Posterior vena cava (tissue), 2 donors: ENCODE results near the gene MLF2. TPM values are rescaled to one million over a fixed set of nuclear protein-coding genes. Genes with fewer than 3 reads are reported as not detected.

Experiments
- DNase-seq: peaks from one replicate; pipeline ENCODE4 v3.0.0-alpha.2; 2020; ENCODE audit warnings: low spot score
- intact Hi-C, 2 donors: fragments of 100-400 bp; cut with DNase I; formaldehyde crosslinking; loops; one replicate each; pipeline versions ENCODE4 v1.14.1 to v1.14.2; 2022 to 2023
- long read RNA-seq, 2 donors: library from polyadenylated mRNA; unstranded; transcript quantifications; one replicate each; pipeline ENCODE4 v2.0.0, GENCODE V29; 2020 to 2021
- total RNA-seq, 2 donors: library from RNA; stranded (reverse); fragmentation: NEBNext Ultra II Directional; extraction: Animal tissue kit (Norgen Biotek cat#: 25700); gene quantifications; one replicate each; pipeline ENCODE4 v1.2.1, GENCODE V29; 2021
- donor health status: DM: yes; HTN: yes; CAD: no.
- donor health status: DM: yes; HTN: yes; CAD: no.

MLF2 gene, protein sequence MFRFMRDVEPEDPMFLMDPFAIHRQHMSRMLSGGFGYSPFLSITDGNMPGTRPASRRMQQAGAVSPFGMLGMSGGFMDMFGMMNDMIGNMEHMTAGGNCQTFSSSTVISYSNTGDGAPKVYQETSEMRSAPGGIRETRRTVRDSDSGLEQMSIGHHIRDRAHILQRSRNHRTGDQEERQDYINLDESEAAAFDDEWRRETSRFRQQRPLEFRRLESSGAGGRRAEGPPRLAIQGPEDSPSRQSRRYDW
- total RNA-seq = 100 to 1,000 TPM; 106 to 145 TPM
- long read RNA-seq, donor 1, transcript MLF2-201 (9 exons, 1,969 nt) = major isoform, 46 of 56 reads
- long read RNA-seq, donor 1, partial matches to known transcripts = 9 of 56 reads
- long read RNA-seq, donor 1, other reads (novel, unspliced or antisense) = 1 of 56 reads
- long read RNA-seq, donor 2, transcript MLF2-201 (9 exons, 1,969 nt) = major isoform, 368 of 391 reads
- long read RNA-seq, donor 2, partial matches to known transcripts = 14 of 391 reads
- long read RNA-seq, donor 2, other reads (novel, unspliced or antisense) = 8 of 391 reads

DNA sequence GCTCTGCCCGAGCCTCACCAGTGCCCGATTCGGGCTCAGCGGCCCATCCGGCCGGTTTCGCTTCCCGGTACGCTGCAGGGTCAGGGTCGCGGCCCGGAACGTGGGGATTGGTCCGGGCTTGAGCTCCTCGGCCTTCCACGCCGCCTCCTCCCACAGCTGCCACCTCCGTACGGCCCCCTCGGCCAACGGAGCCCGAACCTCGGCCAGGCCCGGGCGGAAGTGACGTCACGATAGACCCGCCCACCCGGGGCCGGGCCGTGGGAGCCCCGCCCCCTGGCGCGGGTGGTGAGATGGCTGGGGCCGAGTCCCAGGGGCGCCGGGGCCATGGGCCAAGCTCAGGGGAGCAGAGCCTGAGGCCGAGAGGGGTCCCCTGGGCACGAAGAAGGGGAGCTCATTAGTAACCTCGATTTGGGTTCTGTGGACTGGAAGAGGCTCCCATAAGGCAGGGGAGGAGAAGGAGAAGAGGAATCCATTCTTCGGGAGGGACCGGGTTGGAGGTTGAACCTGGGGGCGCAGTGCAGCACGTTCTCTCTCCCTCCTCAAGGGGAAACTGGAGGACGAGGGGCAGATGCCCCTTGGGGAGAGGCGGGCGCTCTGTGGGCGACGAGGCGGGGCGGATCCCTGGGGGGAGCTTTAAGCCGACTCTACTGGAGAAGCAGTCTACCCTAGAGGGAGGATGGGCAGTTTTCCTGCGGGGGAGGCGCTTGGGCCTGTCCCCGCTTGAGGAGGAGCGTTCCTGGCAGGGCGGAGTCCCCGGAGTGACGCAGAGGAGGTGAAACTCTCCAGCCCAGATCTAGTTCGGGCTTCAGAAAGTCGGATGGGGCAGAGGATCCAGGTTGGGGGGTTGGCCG lies at the start of gene MLF2:
Gene MLF2 (minus strand): TSS at position 221 of the 851 bp plus-strand sequence. CDS start 807 bp downstream, outside the sequence.
- intact Hi-C loops = loop anchor here in 1 of 2 donors (2.0 kb wide), 1 partner anchor 26 kb away; no protein-coding TSS in a partner anchor
- peak; percentile 99 for DNase-seq

DNA sequence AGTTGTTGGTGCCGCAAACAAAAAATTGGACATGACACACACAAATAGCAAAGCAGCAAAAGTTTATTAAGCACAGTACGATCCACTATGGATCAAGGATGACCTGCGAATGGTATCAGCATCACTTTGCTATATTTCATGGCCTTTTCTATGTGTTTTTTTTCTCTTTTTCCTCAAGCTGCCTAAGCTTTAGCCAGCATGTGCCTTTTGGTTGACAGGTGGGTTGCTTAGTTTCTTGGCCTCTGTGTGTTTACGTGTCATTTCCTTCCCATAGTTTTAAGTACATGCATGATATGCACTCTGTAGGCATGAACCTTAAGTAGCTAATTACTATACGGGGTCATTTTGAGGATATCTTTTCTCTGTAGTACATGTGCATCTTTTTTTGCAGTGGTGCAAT lies 46.2 kb upstream of the MLF2 start:
- intact Hi-C loops = no loop called here
- no peak for DNase-seq

DNA sequence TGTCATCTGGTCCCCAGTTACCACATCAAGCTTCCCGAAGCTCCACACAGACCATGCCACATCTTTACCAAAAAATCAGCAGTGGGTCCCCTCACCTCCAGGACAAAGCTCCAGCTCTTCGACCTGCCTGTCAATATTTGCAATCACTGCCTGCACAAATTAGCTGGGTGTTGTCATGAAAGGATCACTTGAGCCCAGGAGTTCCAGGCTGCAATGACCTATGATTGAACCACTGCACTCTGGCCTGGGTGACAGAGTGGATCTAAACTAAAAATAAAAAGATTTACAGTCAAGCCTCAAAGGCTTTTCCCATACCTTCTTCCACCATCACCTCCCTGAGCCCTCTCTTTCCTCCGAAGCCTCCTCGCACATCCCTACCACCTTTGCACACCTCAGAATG lies 43.6 kb upstream of the MLF2 start:
- intact Hi-C loops = no loop called here

DNA sequence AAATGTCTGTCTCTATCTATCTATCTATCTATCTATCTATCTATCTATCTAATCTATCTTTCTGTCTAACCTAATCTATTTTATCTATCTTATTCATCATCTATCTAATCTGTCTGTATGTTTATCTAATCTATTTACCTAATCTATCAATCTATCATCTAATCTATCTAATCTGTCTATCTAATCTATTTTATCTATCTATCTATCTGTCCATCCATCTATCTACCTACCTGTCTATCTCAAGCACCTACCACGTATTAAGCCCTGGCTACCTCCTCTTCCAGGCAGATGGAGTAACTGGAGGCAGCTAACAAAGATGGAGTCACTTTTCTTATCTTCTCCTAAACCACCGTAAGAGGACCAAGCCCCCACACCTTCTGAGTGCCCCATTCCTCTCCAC lies 42.1 kb upstream of the MLF2 start:
- DNase-seq = no peak
- intact Hi-C loops = no loop called here

More for the DNA sequence above, 43.6 kb upstream of the MLF2 start:
- DNase-seq = no peak

DNA sequence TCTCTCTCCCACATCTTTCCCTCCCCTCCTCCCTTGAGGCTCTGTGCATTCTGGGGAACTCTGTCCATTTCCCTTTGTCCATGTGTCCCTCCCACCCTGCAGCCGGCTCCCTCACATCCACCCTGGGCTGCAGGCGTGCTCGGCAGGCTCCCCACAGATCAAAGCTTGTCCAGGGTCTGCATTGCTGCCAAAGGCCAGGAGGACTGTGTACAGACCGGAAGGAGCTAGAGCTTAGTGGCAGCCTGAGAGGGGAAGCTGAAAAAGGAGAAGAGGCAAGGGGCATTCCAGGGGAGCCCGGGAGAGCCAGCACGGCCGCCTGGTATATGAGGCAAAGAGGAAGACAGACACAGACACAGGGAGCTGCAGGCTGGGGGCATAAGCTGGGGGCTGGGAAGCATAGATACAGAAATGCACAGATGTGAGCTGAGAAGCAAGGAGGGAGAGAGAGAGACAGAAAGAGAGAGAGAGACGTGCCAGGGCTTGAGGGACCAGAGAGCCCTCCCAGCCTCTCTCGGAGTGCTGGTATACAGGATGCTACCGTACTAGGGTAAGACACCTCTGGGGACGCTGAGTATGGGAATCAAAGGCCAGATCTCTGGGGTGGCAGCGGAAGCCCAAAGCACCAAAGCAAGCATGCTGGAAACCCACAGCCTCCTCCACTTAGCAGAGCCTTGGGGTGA lies 39.7 kb upstream of the MLF2 start:
- no peak for DNase-seq
- intact Hi-C loops = no loop called here

DNA sequence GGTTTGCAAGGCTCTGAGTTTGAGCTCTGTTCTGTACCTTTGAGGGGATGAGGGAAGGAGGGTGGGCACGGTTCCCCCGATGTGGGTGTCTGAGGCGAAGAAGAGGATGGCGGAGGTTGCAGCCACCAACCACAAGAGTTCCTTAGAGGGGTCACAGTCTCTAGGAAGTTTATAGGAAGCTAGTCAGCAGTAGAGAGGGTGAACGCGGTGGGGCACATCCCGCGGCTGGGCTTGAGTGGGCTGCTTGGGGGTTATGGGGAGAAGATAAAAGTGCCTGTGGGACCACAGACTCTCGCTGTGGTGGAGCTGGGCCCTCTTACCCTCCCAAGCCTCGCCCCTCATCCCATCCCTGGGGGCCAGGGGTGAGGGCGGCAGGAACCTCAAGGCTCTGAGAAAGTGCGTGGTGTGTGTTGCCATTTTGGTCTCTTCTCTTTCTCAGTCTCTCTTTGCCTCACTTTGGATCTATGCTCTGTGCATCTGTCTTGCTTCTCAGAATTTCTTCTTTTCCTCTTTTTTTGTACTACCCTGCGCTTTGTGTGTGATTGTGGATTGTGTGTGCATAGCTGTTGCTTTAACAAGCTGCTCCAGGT lies 39.1 kb upstream of the MLF2 start:
- DNase-seq = no peak
- intact Hi-C loops = no loop called here

DNA sequence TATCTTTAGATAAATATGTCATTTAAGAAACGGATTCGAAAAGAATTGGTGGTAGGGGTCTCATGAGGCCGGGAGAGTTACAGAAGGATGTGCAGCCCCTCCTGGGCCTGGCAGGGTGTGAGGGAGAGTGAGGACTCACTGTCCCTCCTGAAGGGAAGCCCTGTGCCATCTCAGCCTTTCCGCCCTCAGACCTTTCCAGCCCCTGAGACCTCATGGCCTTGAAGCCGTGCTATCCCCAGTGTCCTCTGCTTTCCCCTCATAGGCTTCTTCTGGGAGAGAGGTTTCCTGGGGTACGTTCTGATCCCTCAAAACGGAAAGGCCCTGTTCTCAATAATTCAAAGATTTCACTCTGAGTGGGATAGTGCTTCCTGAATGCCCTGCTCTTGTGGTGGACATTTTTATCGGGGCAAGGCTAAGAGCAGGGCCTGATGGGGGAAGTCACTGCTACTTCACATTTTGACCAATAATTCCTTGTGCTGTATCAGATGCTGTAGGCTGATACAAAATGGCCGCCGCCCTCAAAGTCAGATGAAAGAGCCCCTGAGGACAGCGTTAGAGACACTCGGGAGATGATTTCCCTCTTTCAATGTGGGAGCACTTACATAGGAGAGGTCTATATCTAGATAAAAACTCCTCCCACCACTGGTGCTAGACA lies 37.7 kb upstream of the MLF2 start:
- intact Hi-C loops = no loop called here
- no peak for DNase-seq

DNA sequence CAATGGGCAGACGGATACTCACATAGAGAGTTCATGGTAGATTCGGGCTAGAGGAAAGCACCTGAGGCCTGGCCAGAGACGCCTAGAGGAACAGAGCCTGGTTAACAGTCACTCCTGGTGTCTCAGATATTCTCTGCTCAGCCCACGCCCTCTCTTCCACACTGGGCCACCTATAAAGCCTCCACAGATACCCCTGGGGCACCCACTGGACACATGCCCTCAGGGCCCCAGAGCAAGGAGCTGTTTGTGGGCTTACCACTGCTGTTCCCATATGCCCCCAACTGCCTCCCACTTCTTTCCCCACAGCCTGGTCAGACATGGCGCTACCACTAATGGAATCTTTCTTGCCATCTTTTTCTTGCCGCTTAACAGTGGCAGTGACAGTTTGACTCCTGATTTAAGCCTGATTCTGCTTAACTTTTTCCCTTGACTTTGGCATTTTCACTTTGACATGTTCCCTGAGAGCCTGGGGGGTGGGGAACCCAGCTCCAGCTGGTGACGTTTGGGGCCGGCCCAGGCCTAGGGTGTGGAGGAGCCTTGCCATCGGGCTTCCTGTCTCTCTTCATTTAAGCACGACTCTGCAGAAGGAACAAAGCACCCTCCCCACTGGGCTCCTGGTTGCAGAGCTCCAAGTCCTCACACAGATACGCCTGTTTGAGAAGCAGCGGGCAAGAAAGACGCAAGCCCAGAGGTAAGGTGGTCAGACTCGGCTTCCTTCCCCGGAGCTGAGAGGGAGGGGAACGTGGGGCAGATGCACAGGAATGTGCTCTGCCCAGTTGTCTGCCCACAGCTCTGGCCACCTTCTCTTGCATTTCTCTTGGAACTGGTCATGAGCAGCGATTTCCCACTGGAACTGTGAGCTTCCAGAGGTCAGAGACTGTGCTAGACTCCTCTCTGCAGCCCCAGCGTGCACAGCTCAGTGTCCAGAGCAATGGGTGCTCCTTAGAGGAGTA lies 36.3 kb upstream of the MLF2 start, which contains the start of gene CD4:
Gene CD4 (plus strand): TSS at position 557 of the 953 bp plus-strand sequence. CDS start 10,611 bp downstream, outside the sequence.
- intact Hi-C loops = no loop called here
- peak; percentile 92 for DNase-seq

DNA sequence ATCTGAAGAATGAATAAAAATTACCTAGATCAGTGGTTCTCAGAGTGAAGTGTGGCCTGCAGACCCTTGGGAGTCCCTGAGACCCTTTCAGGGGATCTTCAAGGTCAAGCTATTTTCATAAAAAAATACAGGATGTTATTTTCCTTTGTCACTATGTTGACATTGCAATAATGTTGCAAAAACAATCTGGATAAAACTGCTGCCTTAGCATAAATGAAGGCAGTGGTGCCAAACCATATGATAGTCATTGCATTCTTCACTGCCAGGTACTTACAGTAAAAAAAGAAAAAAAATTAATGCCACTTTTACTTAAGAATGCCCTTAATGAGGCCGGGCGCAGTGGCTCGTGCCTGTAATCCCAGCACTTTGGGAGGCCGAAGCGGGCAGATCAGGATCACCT lies 34.4 kb upstream of the MLF2 start:
- DNase-seq = no peak
- intact Hi-C loops = no loop called here

DNA sequence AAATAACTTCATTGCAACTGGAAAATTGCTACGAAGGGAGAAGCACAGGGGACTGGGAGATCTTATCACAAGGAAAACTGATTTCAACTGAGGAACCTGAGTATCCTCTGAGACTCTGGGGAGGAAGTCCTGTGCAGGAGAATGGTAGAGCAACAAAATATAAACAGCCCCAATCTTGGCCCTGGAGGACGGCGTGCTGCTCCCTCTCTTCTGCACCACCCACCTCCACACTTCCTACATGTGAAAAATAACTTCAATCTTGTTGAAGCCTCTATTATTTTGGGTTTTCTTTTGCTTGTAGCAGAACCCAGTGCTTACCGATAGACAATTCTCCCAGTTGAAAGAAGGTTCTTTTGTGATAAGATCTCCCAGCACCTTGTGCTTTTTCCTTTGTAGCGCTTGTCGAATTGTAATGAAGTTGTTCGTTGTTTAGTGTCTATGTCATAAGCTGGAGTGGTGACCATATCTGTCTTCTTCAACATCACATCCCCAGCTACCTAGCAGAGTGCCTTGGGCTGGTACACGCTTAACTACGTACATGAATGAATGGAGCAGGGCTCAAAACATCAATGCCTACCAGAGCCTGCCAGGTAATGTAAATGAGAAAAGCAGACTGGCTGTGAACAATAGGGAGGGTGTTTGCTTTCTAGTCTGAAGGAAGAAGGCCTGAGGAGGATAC lies 33.6 kb upstream of the MLF2 start:
- intact Hi-C loops = no loop called here
- DNase-seq = no peak

DNA sequence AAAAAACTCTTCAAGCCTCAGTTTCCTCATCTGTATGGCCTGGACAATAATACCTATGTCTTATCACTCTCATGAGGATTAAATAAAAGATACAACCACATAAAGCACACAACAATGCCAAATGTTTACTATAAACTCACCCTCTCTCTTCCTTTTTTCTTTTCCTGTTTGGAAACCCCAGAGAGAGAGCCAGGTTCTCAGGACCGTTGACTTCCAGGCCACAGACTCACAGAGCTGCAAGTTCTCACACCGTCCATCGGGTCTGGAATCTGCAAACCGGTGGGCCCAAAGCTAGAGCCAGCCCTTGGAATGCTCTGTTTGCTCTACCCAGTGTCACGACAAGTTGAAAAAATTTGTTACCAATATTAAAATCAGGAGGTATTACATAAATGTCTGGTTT lies 31.8 kb upstream of the MLF2 start:
- DNase-seq = no peak
- intact Hi-C loops = no loop called here

DNA sequence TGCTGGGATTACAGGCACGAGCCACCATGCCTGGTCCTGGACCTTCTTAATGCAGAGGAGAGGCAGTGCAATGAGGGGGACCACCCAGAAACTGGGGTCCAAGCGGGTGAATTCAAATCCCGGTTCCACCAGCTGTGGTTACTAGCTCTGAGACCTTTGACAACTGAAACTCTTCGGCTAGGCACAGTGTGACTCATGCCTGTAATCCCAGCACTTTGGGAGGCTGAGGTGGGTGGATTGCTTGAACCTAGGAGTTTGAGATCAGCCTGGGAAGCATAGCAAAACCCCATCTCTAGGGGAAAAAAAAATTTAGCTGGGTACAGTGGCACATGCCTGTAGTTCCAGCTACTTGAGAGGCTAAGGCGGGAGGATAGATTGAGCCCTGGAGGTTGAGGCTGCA lies 31.4 kb upstream of the MLF2 start:
- no peak for DNase-seq
- intact Hi-C loops = no loop called here

DNA sequence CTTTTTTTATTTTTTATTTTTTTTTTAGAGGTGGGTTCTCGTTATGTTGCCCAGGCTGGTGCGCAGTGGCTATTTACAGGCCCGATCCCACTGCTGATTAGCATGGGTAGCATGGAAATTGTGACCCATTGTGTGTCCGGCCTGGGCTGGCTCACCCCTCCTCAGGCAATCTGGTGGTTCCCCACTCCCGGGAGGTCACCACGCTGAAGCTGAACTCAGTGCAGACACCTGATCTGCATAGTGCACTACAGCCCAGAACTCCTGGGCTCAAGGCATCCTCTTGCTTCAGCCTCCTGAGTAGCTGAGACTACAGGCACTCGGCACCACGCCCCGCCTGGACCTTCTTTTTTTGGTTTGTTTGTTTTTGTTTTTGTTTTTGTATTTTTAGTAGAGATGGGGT lies 30.9 kb upstream of the MLF2 start:
- DNase-seq = no peak
- intact Hi-C loops = no loop called here

DNA sequence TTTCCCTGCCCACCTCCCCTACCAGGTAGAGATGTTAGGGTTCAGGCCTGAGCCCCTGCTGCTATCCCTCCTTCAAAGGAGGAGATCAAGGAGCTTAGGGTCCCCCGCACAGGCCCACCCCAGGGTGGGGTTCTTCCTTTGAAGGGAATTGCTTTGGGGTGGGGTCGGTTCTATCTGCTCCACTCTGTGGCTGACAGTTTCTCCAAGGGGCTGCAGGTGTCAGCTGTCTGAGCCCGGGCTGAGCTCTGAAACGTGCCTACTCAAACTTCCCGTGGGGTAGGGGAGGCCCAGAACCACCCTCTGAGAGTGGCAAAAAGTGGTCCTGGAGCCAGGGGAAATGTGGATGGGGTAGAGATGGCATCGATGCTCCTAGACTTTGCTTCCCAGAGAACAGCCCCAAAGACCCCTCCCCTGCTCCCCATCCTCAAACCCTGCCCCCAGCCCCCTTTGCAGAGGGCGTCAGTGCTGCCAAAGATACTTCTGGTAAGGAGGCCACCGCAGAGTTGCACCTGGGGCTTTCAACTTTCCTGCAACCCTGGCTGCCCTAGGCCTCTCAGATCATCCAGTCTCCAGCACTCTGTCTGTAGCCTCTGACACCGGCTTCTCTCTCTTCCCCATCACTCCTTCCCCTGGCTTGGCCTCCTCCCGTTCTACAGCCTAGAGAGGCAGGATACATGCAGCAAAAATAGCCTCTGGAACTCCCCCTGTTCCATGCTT lies 30.1 kb upstream of the MLF2 start:
- intact Hi-C loops = no loop called here
- no peak for DNase-seq

DNA sequence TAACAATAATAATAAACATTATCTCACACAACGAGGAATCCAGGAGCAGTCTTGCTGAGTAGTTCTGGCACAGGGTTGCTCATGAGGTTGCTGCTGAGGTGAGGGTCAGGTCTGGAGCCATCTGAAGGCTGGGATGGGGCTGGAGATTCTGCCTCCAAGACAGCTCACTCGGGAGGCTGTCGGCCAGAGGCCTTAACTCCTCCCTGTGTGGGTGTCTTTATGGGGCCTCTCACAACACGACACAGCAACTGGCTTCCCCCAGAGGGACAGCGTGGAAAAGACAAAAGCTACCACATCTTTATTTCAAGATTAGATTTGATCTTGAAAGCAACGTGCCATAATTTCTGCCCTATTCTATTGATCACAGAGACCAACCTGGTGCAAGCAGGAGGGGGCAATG lies 29.2 kb upstream of the MLF2 start:
- DNase-seq = no peak
- intact Hi-C loops = no loop called here

DNA sequence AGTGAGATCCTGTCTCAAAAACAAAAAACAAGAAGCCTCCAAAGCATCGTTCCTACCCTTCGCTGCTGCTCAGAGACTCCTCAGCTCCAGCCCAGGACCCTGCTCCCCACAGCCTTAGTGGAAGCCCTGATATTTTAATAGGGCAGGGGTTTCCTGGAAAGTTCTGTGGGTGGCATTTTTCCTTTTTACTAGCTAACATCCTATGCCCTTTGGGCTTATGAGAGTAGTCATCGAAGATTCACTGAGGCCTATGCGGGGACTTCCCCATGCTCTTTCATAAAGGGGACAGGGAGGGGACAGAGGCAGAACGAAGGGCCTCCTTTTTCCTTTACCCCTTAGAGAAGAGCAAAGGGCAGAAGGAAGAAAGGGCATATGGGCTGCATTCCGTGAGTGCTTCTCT lies 27.6 kb upstream of the MLF2 start:
- intact Hi-C loops = no loop called here
- no peak for DNase-seq
